SK-N-SH treated with all-trans-retinoic acid at 6 μM for 48 hours (cell line): ENCODE data around the gene MIB2.
"Not testable (repeated sequence)": the region's sequence is repeated elsewhere in the genome, so short reads cannot be mapped to it uniquely, and the experiment has no call there.

Experiments used
- ATAC-seq: fragments of 200-7000 bp; cut with Tn5 transposase; 3 replicates; pipeline ENCODE4 v1.9.1; 2020; ENCODE audit warnings: mild to moderate bottlenecking, moderate library complexity
- BACH2 ChIP-seq: fragments of 250-450 bp; sonication (Bioruptor Pico); IDR thresholded peaks from 2 replicates; pipeline ENCODE4 v1.9.0; 2021; ENCODE audit warnings: mild to moderate bottlenecking, borderline replicate concordance
- CREB5 ChIP-seq: fragments of 250-450 bp; sonication (Bioruptor Pico); IDR thresholded peaks from 2 replicates; pipeline ENCODE4 v1.5.1; 2020; ENCODE audit warnings: low read depth, mild to moderate bottlenecking, moderate library complexity
- CSDC2 ChIP-seq: fragments of 250-450 bp; sonication (Bioruptor Pico); IDR thresholded peaks from 2 replicates; pipeline ENCODE4 v1.5.0; 2020; ENCODE audit warnings: mild to moderate bottlenecking, moderate library complexity
- GLIS3 ChIP-seq: fragments of 250-450 bp; sonication (Bioruptor Pico); IDR thresholded peaks from 2 replicates; pipeline ENCODE4 v1.5.0; 2020; ENCODE audit warnings: mild to moderate bottlenecking, moderate library complexity
- ISL1 ChIP-seq: fragments of 250-450 bp; sonication (Bioruptor Pico); IDR thresholded peaks from 2 replicates; pipeline ENCODE4 v2.1.2; 2022; ENCODE audit warnings: mild to moderate bottlenecking, moderate library complexity
- OSR1 ChIP-seq: fragments of 250-450 bp; sonication (Bioruptor Pico); IDR thresholded peaks from 2 replicates; pipeline ENCODE4 v1.8.0; 2022; ENCODE audit warnings: moderate library complexity, mild to moderate bottlenecking, inconsistent platforms
- PATZ1 ChIP-seq: fragments of 250-450 bp; sonication (Bioruptor Pico); IDR thresholded peaks from 2 replicates; pipeline ENCODE4 v1.8.0; 2020; ENCODE audit warnings: mild to moderate bottlenecking, moderate library complexity, borderline replicate concordance
- POU6F1 ChIP-seq: fragments of 250-450 bp; sonication (Bioruptor Pico); IDR thresholded peaks from 2 replicates; pipeline ENCODE4 v1.8.0; 2021; ENCODE audit warnings: low read depth, mild to moderate bottlenecking, moderate library complexity, borderline replicate concordance
- PPARA ChIP-seq: fragments of 250-450 bp; sonication (Bioruptor Pico); IDR thresholded peaks from 2 replicates; pipeline ENCODE4 v1.5.0; 2020; ENCODE audit warnings: mild to moderate bottlenecking, borderline replicate concordance
- RARB ChIP-seq: fragments of 250-450 bp; sonication (Bioruptor Pico); IDR thresholded peaks from 2 replicates; pipeline ENCODE4 v1.8.0; 2021; ENCODE audit warnings: mild to moderate bottlenecking, moderate library complexity
- SNAI2 ChIP-seq: fragments of 250-450 bp; sonication (Bioruptor Pico); IDR thresholded peaks from 2 replicates; pipeline ENCODE4 v1.5.0; 2020; ENCODE audit warnings: mild to moderate bottlenecking, moderate library complexity
- TCF4 ChIP-seq: fragments of 250-450 bp; sonication (Bioruptor Pico); IDR thresholded peaks from 2 replicates; pipeline ENCODE4 v1.8.0; 2021; ENCODE audit warnings: mild to moderate bottlenecking, moderate library complexity, borderline replicate concordance
- TOX ChIP-seq: fragments of 250-450 bp; sonication (Bioruptor Pico); IDR thresholded peaks from 2 replicates; pipeline ENCODE4 v1.8.0; 2021; ENCODE audit warnings: mild to moderate bottlenecking, moderate library complexity, borderline replicate concordance
- ZFP30 ChIP-seq: fragments of 450-650 bp; formaldehyde crosslinking; IDR thresholded peaks from 2 replicates; pipeline ENCODE4 v1.5.0; 2022; ENCODE audit warnings: mild to moderate bottlenecking, moderate library complexity
- ZNF565 ChIP-seq: fragments of 450-650 bp; formaldehyde crosslinking; conservative IDR thresholded peaks from 2 replicates; pipeline ENCODE4 v1.5.0; 2020; ENCODE audit warnings: low read depth, mild to moderate bottlenecking, moderate library complexity
- ZNF70 ChIP-seq: fragments of 450-650 bp; formaldehyde crosslinking; IDR thresholded peaks from 2 replicates; pipeline ENCODE4 v1.5.0; 2020; ENCODE audit warnings: mild to moderate bottlenecking, moderate library complexity
- ZNF8 ChIP-seq: fragments of 450-650 bp; formaldehyde crosslinking; IDR thresholded peaks from 2 replicates; pipeline ENCODE4 v1.5.0; 2020; ENCODE audit warnings: mild to moderate bottlenecking, moderate library complexity

MIB2 gene

GRCh38 chr1:1676087-1676486 is 60.8 kb downstream of the MIB2 start:
- ATAC-seq = not testable (repeated sequence)

GRCh38 chr1:1677718-1678580 is 62.6 kb downstream of the MIB2 start:
- ATAC-seq = no peak
- TF ChIP-seq ZFP30 (no peak), ZNF8 (no peak), OSR1 (CRISPR knock-in tag) (no peak), PPARA (CRISPR knock-in tag) (no peak), SNAI2 (CRISPR knock-in tag) (no peak), RARB (no peak), ZNF565 (no peak), ZNF70 (no peak), CSDC2 (CRISPR knock-in tag) (no peak), TCF4 (CRISPR knock-in tag) (no peak), GLIS3 (no peak), PATZ1 (CRISPR knock-in tag) (no peak), BACH2 (CRISPR knock-in tag) (no peak), CREB5 (CRISPR knock-in tag) (no peak)
- TF ChIP-seq, all 23 proteins: peak for 0

GRCh38 chr1:1678581-1679380 is 63.5 kb downstream of the MIB2 start:
- no peak for TF ChIP-seq GLIS3
- TF ChIP-seq TCF4 (CRISPR knock-in tag) = no peak
- TF ChIP-seq SNAI2 (CRISPR knock-in tag) = no peak
- no peak for TF ChIP-seq ISL1 (CRISPR knock-in tag)
- no peak for TF ChIP-seq ZFP30
- TF ChIP-seq ZNF8 = no peak
- no peak for TF ChIP-seq TOX (CRISPR knock-in tag)
- no peak for TF ChIP-seq POU6F1 (CRISPR knock-in tag)
- no peak for TF ChIP-seq CREB5 (CRISPR knock-in tag)
- TF ChIP-seq, all 23 proteins: peak for 0
- no peak; the same call in 2 of the 3 replicates for ATAC-seq
